ENCODE results near the gene YWHAH. TPM values are rescaled to one million over a fixed set of nuclear protein-coding genes. Genes with fewer than 3 reads are reported as not detected.

Gene YWHAH
- total and polyA plus RNA-seq, 9 of the 15 experiments (the other 6 are each of a cell fraction or from before 2014, with no cell fraction given) = 32.0 to 177 (median 114) TPM

GRCh38 chr22:31995807-31996206 lies 51.5 kb downstream of the YWHAH start:
- Histone ChIP-seq H3K27ac (ENCODE audit: extremely low read depth, low read depth, low read length) (no peak overlapping the region), H4K20me1 (replicated peaks; ENCODE audit: control insufficient read depth, insufficient read depth, low read length) (no peaks in the 10 kb centered on the region), H3K9me3 (replicated peaks; ENCODE audit: control insufficient read depth, insufficient read depth, low read depth, low read length) (no peaks in the 10 kb centered on the region), H3K4me3 (no peak overlapping the region), H2AFZ (ENCODE audit: low read depth, low read length) (no peak overlapping the region), H3K4me1 (replicated peaks in 1 of 2; ENCODE audit: control insufficient read depth in 2 of 2, insufficient read depth in 2 of 2, low read length in 2 of 2) (no peaks in the 10 kb centered on the region), H3K9me1 (ENCODE audit: control insufficient read depth, insufficient read depth, low read length) (no peaks in the 10 kb centered on the region), H3K27me3 (ENCODE audit: control insufficient read depth in 2 of 2, insufficient read depth in 2 of 2, low read length in 2 of 2) (peaks cover 0 to 3% of the 10 kb centered on the region in 2 experiments; a peak in 1 of 5 replicates), H3K79me2 (ENCODE audit: control insufficient read depth, insufficient read depth, low read length) (no peaks in the 10 kb centered on the region), H3K4me2 (ENCODE audit: insufficient read depth, low read length) (no peak overlapping the region), H3K9ac (ENCODE audit: insufficient read depth in 1 of 2, low read depth in 2 of 2, low read length in 2 of 2) (no peak overlapping the region), H3K36me3 (ENCODE audit: control insufficient read depth, insufficient read depth, low read length) (no peaks in the 10 kb centered on the region)
- ChIA-PET CTCF (ENCODE audit: low intra/inter-chr PET ratio) (no interaction called here), POLR2A (no interaction called here)
- no peak for ATAC-seq
- no peak for FAIRE-seq
- no peak for DNase-seq (ENCODE audit: extremely low read depth in 1 of 4, low spot score in 3 of 4)
- intact Hi-C loops (cut with micrococcal nuclease) (no loop called here), in situ Hi-C loops (cut with MboI) (no loop called here)
- no TSS peak for BruUV-seq (replicated peaks)
- 0% methylated on average over 3 of the region's 3 CpGs for WGBS (ENCODE audit: insufficient coverage, low coverage, missing lambda C conversion rate)
- no peak for TF ChIP-seq ZBED1 (IDR thresholded peaks at IDR 0.05)
- no peak for TF ChIP-seq PHF20 (IDR thresholded peaks at IDR 0.05; ENCODE audit: partially characterized antibody)

- Histone ChIP-seq H3K9me3 (replicated peaks; ENCODE audit: control insufficient read depth, insufficient read depth, low read depth, low read length) (no peaks in the 10 kb centered on the region), H3K27me3 (ENCODE audit: control insufficient read depth in 2 of 2, insufficient read depth in 2 of 2, low read length in 2 of 2) (no peaks in the 10 kb centered on the region), H3K9ac (ENCODE audit: insufficient read depth in 1 of 2, low read depth in 2 of 2, low read length in 2 of 2) (no peak overlapping the region), H2AFZ (ENCODE audit: low read depth, low read length) (no peak overlapping the region), H3K4me1 (replicated peaks in 1 of 2; ENCODE audit: control insufficient read depth in 2 of 2, insufficient read depth in 2 of 2, low read length in 2 of 2) (no peaks in the 10 kb centered on the region), H3K4me2 (ENCODE audit: insufficient read depth, low read length) (no peak overlapping the region), H3K4me3 (no peak overlapping the region), H3K36me3 (ENCODE audit: control insufficient read depth, insufficient read depth, low read length) (no peaks in the 10 kb centered on the region), H3K79me2 (ENCODE audit: control insufficient read depth, insufficient read depth, low read length) (no peaks in the 10 kb centered on the region), H3K27ac (ENCODE audit: extremely low read depth, low read depth, low read length) (no peak overlapping the region), H4K20me1 (replicated peaks; ENCODE audit: control insufficient read depth, insufficient read depth, low read length) (no peaks in the 10 kb centered on the region), H3K9me1 (ENCODE audit: control insufficient read depth, insufficient read depth, low read length) (no peaks in the 10 kb centered on the region)
- intact Hi-C loops (cut with micrococcal nuclease) = no loop called here
- TF ChIP-seq C11orf30 (IDR thresholded peaks at IDR 0.05; ENCODE audit: low read depth) = peak; percentile 17; the same call in 1 of the 2 replicates
- TF ChIP-seq HNRNPL (IDR thresholded peaks at IDR 0.05; ENCODE audit: low read depth, low read length) = no peak
- TF ChIP-seq ZNF316 (IDR thresholded peaks at IDR 0.05) = peak; percentile 35; the same call in 1 of the 2 replicates
- no peak for ATAC-seq
- BruUV-seq (replicated peaks) = no TSS peak
- no peak for DNase-seq (ENCODE audit: extremely low read depth in 1 of 4, low spot score in 3 of 4)
- WGBS (ENCODE audit: insufficient coverage, low coverage, missing lambda C conversion rate) = 2% methylated on average over 3 of the region's 3 CpGs
- CTCF ChIA-PET (ENCODE audit: low intra/inter-chr PET ratio) = no interaction called here
- in situ Hi-C loops (cut with MboI) = no loop called here
- POLR2A ChIA-PET = interaction anchor here (1.0 kb wide), 1 partner anchor 91 kb away, joined by 3 read pairs; no protein-coding TSS in a partner anchor
- no peak for FAIRE-seq
Measured at GRCh38 chr22:31998784-31999385, 54.5 kb downstream of the YWHAH start.
